CD4-positive, alpha-beta T cell treated with Interleukin-17A for 4 hours (primary cell): Measurements from ENCODE around the gene HEXD.
A peak's percentile ranks its signal among the peaks of the same experiment; 100 is the strongest.
"Not testable (repeated sequence)": the region's sequence is repeated elsewhere in the genome, so short reads cannot be mapped to it uniquely, and the experiment has no call there.

Experiments used
- DNase-seq: peaks from one replicate; pipeline ENCODE4 v3.0.0-alpha.2; 2020; ENCODE audit warnings: mixed read lengths

The HEXD gene

GRCh38 chr17:82442643-82443464 lies 24.7 kb downstream of the HEXD start:
- no peak for DNase-seq

- no peak for DNase-seq
Observed at GRCh38 chr17:82443465-82444283, 25.5 kb downstream of the HEXD start.

GRCh38 chr17:82444284-82444893 lies 26.2 kb downstream of the HEXD start:
- DNase-seq, result no peak

GRCh38 chr17:82444941-82445521 lies 26.9 kb downstream of the HEXD start:
- no peak for DNase-seq

- DNase-seq, result no peak
Observed at GRCh38 chr17:82445542-82445941, 27.4 kb downstream of the HEXD start.

GRCh38 chr17:82446124-82446523 lies 28.0 kb downstream of the HEXD start:
- no peak for DNase-seq

- DNase-seq, result no peak
Observed at GRCh38 chr17:82446649-82447048, 28.5 kb downstream of the HEXD start.

- no peak for DNase-seq
Observed at GRCh38 chr17:82447876-82448275, 29.7 kb downstream of the HEXD start.

- DNase-seq, result peak; percentile 75
Observed at GRCh38 chr17:82449131-82449882, 31.2 kb downstream of the HEXD start.

GRCh38 chr17:82449883-82450356 lies 31.8 kb downstream of the HEXD start:
- peak; percentile 34 for DNase-seq

- DNase-seq, result peak; percentile 98
Observed at GRCh38 chr17:82450357-82451106, 32.4 kb downstream of the HEXD start, which contains the start of gene CYBC1. TSS of gene CYBC1 (minus strand) at chr17:82450752. CDS start at chr17:82449254, 1,498 bp downstream.

- DNase-seq, result no peak
Observed at GRCh38 chr17:82452162-82452561, 34.0 kb downstream of the HEXD start.

- not testable (repeated sequence) for DNase-seq
Observed at GRCh38 chr17:82453151-82453550, 35.0 kb downstream of the HEXD start.

GRCh38 chr17:82453706-82454105 lies 35.6 kb downstream of the HEXD start:
- DNase-seq, result not testable (repeated sequence)

GRCh38 chr17:82457073-82457928 lies 39.2 kb downstream of the HEXD start:
- no peak for DNase-seq

- no peak for DNase-seq
Observed at GRCh38 chr17:82457929-82458178, 39.7 kb downstream of the HEXD start.

- DNase-seq, result peak; percentile 96
Observed at GRCh38 chr17:82458179-82458884, 40.2 kb downstream of the HEXD start, which contains the start of gene NARF. TSS of gene NARF (plus strand) at chr17:82458741. CDS start at chr17:82458804, 63 bp downstream.

- DNase-seq, result peak; percentile 45
Observed at GRCh38 chr17:82458885-82459424, 40.8 kb downstream of the HEXD start.

GRCh38 chr17:82459936-82460335 lies 41.8 kb downstream of the HEXD start:
- not testable (repeated sequence) for DNase-seq
